ENCODE results near the gene G2E3.
"Not testable (repeated sequence)": the region's sequence is repeated elsewhere in the genome, so short reads cannot be mapped to it uniquely, and the experiment has no call there.

The G2E3 gene

DNA sequence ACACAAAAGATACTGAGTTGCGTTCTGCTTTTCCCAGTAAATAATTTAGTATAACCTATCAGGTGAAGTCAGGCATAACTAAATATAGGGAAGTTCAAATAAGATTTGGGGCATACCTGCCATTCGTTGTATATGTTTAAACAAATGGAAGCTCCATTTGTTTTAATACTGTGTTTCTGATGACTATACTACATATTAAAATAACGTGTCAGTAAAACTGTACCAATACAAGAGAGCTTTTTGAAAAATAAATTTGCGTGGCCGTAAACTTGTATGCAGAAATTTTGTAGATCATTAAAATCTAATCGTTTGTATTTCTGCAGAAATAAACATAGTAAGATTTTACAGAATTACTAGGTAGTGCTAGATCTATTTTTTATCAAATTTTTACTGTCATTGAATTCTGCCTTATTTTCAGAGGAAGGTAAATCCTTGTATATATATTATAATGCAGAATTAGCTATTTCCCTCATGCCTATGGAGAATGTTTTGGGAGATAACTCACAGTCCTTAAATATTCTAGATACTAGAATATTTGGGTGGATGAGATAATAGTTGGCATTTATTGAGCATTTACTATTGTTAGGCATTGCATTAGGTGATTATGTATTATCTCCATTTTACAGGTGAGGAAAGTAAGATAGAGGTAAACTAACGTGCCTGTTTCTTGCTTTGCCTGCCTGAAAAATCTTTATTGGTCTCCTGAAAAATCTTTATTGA is 64.6 kb downstream of the G2E3 start:
- no peak for DNase-seq (ENCODE audit: extremely low read depth, insufficient read length)
- Histone ChIP-seq H3K27me3 (replicated peaks; ENCODE audit: control insufficient read depth, insufficient read depth, low read length) (no peaks in the 10 kb centered on the region), H3K36me3 (ENCODE audit: control insufficient read depth, insufficient read depth, low read length) (peaks cover 3% of the 10 kb centered on the region; the same call in 1 of the 2 replicates), H3K4me3 (replicated peaks; ENCODE audit: low read depth, low read length) (peak overlapping the region; percentile 91)
- TF ChIP-seq, protein P1, sequence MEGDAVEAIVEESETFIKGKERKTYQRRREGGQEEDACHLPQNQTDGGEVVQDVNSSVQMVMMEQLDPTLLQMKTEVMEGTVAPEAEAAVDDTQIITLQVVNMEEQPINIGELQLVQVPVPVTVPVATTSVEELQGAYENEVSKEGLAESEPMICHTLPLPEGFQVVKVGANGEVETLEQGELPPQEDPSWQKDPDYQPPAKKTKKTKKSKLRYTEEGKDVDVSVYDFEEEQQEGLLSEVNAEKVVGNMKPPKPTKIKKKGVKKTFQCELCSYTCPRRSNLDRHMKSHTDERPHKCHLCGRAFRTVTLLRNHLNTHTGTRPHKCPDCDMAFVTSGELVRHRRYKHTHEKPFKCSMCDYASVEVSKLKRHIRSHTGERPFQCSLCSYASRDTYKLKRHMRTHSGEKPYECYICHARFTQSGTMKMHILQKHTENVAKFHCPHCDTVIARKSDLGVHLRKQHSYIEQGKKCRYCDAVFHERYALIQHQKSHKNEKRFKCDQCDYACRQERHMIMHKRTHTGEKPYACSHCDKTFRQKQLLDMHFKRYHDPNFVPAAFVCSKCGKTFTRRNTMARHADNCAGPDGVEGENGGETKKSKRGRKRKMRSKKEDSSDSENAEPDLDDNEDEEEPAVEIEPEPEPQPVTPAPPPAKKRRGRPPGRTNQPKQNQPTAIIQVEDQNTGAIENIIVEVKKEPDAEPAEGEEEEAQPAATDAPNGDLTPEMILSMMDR (IDR thresholded peaks at IDR 0.05; ENCODE audit: insufficient read depth, low read length, poor library complexity, severe bottlenecking) = no peak

DNA sequence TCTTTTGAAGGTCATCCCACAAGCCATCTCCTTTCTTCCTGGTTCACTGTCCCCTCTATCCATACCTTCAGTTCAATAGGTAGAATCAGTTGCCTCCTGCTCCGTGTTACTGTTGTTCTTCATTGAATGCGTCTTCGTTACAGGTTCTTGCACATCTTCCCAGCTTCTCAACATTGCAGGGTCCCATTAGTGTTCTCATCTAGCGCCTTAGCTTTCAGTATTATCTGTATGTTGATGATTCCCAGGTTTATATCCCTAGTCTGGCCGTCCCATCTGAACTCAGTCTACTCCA is 65.1 kb downstream of the G2E3 start:
- Histone ChIP-seq H3K27me3 (replicated peaks; ENCODE audit: control insufficient read depth, insufficient read depth, low read length) (no peaks in the 10 kb centered on the region), H3K36me3 (ENCODE audit: control insufficient read depth, insufficient read depth, low read length) (peaks cover 3% of the 10 kb centered on the region; the same call in 1 of the 2 replicates), H3K4me3 (replicated peaks; ENCODE audit: low read depth, low read length) (no peak overlapping the region)
- TF ChIP-seq, protein P1 (IDR thresholded peaks at IDR 0.05; ENCODE audit: insufficient read depth, low read length, poor library complexity, severe bottlenecking) = no peak
- no peak for DNase-seq (ENCODE audit: extremely low read depth, insufficient read length)

DNA sequence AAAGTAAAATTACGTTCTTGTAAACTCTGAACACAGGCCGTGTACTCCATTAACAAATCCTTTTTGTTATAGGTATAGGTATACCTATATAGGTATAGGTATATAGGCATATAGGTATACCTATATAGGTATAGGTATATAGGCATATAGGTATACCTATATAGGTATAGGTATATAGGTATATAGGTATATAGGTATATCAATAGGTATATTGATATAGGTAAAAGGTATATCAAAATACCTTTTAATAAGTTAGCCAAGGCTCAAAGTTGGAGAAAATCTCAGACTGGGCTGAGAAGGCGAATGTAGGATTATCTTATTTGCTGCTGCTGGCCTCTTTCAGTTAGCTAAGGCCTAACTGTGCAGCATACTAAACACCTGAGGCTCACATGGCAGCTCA is 66.6 kb downstream of the G2E3 start:
- DNase-seq (ENCODE audit: extremely low read depth, insufficient read length) = no peak

DNA sequence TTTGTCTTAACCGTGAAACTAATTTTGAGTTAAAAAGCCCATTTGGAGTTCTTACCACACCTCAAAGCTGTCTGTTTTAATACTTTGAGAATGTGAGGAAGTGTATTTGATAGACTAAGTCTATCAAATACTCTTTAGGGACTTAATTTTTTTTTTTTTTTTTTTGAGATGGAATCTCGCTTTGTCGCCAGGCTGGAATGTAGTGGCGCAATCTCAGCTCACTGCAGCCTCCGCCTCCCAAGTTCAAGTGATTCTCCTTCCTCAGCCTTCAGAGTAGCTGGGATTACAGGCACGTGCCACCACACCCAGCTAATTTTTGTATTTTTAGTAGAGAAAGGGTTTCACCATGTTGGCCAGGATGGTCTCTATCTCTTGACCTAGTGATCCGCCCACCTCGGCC is 70.5 kb downstream of the G2E3 start:
- DNase-seq (ENCODE audit: extremely low read depth, insufficient read length); H3K27me3 ChIP-seq (replicated peaks; ENCODE audit: control insufficient read depth, insufficient read depth, low read length); H3K36me3 ChIP-seq (ENCODE audit: control insufficient read depth, insufficient read depth, low read length); H3K4me3 ChIP-seq (replicated peaks; ENCODE audit: low read depth, low read length): not testable (repeated sequence)

More for the DNA sequence above, 66.6 kb downstream of the G2E3 start:
- TF ChIP-seq, protein P1 (IDR thresholded peaks at IDR 0.05; ENCODE audit: insufficient read depth, low read length, poor library complexity, severe bottlenecking) = no peak
- Histone ChIP-seq H3K36me3 (ENCODE audit: control insufficient read depth, insufficient read depth, low read length) (peaks cover 3% of the 10 kb centered on the region; the same call in 1 of the 2 replicates), H3K4me3 (replicated peaks; ENCODE audit: low read depth, low read length) (no peak overlapping the region), H3K27me3 (replicated peaks; ENCODE audit: control insufficient read depth, insufficient read depth, low read length) (no peaks in the 10 kb centered on the region)

DNA sequence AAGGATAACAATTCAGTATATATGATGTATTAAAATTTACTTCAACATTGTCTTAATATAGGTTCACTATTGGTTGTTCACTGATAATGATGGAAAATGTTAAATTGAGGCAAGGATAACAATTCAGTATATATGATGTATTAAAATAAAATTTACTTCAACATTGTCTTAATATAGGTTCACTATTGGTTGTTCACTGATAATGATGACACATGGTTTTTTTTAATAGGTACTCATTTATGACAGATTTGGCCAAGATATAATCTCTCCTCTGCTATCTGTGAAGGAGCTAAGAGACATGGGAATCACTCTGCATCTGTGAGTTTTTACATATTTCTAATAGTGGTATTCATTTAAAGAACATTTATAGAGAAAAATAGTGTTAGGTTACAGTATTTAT is 71.3 kb downstream of the G2E3 start:
- no peak for DNase-seq (ENCODE audit: extremely low read depth, insufficient read length)
- Histone ChIP-seq H3K4me3 (replicated peaks; ENCODE audit: low read depth, low read length) (no peak overlapping the region), H3K27me3 (replicated peaks; ENCODE audit: control insufficient read depth, insufficient read depth, low read length) (no peaks in the 10 kb centered on the region), H3K36me3 (ENCODE audit: control insufficient read depth, insufficient read depth, low read length) (peaks cover 6% of the 10 kb centered on the region)
- TF ChIP-seq, protein P1 (IDR thresholded peaks at IDR 0.05; ENCODE audit: insufficient read depth, low read length, poor library complexity, severe bottlenecking) = no peak

DNA sequence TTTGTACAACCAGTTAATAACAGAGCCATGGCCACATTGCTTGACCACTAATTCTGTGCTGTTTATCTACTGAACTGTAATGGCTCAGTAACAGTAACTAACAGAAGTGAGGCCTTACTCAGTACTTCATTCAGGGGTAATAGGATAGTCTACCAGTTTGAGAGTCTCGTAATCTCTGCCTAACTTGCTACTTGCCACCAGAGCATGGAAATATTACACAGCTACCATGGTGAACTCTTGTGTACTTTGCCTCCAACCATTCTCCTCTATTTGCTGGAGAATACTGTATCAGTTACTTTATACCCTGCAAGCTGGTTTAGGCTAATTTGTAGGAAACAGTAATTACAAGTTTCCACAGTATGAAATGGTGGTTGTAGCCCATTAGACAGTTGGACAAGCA is 73.8 kb downstream of the G2E3 start:
- DNase-seq (ENCODE audit: extremely low read depth, insufficient read length) = no peak
- peaks cover 3% of the 10 kb centered on the region for H3K36me3 ChIP-seq (ENCODE audit: control insufficient read depth, insufficient read depth, low read length)
- H3K4me3 ChIP-seq (replicated peaks; ENCODE audit: low read depth, low read length) = no peak overlapping the region

More for the DNA sequence above, 73.8 kb downstream of the G2E3 start:
- H3K27me3 ChIP-seq (replicated peaks; ENCODE audit: control insufficient read depth, insufficient read depth, low read length) = no peaks in the 10 kb centered on the region
- TF ChIP-seq, protein P1 (IDR thresholded peaks at IDR 0.05; ENCODE audit: insufficient read depth, low read length, poor library complexity, severe bottlenecking) = no peak

Measured in GM06990 (cell line).